ENCODE data around the gene PIK3C3.

Gene PIK3C3

DNA sequence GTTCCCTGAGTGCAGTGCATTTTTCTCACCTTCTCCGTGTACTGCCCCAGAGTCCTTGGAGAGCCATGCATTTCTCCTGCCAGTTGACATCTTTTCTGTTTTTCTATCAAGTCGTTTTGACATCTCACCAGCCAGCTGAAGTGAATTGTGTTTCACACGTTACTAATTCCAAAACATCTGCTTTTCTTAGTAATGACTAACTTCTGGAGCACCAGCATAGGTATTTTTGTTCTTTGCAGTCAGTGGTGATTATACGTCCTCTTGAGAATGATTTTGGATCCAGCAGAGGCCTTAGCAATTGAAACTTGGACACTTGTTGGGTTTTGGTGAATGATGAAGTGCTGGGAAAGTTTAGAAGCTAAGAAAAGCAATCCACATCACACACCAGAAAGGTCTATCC, 112.5 kb downstream of the PIK3C3 start:
- Histone ChIP-seq H3K36me3 (ENCODE audit: control insufficient read depth in 2 of 2, insufficient read depth in 2 of 2, low read length in 2 of 2) (peaks cover 10 to 17% of the 10 kb centered on the region in 2 donors), H3K9me3 (ENCODE audit: control insufficient read depth in 2 of 2, low read length in 2 of 2) (no peaks in the 10 kb centered on the region), H3K9ac (ENCODE audit: low read length in 2 of 2) (no peak overlapping the region), H3K27me3 (ENCODE audit: control insufficient read depth in 1 of 2, insufficient read depth in 2 of 2, low read length in 2 of 2) (no peaks in the 10 kb centered on the region), H3K4me3 (ENCODE audit: low read length in 2 of 2) (no peak overlapping the region), H3K4me1 (ENCODE audit: control insufficient read depth, insufficient read depth, low read length) (no peaks in the 10 kb centered on the region), H3K27ac (ENCODE audit: low read length) (no peak overlapping the region)

DNA sequence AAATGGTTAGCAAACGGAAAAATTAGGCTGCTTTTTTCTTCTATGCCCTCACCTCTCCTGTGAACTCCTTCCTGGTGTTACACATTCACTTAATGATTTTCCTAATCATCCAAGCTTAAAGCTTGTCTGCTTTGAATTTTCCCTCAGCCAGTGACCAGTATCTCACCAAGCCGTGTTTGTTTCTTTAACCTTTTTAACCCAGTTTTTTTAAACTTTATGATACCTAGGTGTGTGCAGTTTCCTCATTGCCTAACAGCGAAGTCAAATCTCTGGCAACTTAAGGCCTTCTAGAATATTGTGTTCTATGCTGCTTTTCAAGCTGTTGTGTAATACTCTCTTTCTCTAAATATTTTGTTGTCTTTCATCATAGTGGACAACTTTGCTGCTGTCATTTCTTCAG, 113.0 kb downstream of the PIK3C3 start:
- H3K9ac ChIP-seq (ENCODE audit: low read length in 2 of 2) = no peak overlapping the region
- H3K27ac ChIP-seq (ENCODE audit: low read length) = no peak overlapping the region
- no peak overlapping the region for H3K4me3 ChIP-seq (ENCODE audit: low read length in 2 of 2)
- no peaks in the 10 kb centered on the region for H3K4me1 ChIP-seq (ENCODE audit: control insufficient read depth, insufficient read depth, low read length)
- no peaks in the 10 kb centered on the region for H3K9me3 ChIP-seq (ENCODE audit: control insufficient read depth in 2 of 2, low read length in 2 of 2)
- H3K36me3 ChIP-seq (ENCODE audit: control insufficient read depth in 2 of 2, insufficient read depth in 2 of 2, low read length in 2 of 2) = peaks cover 12 to 17% of the 10 kb centered on the region in 2 donors
- no peaks in the 10 kb centered on the region for H3K27me3 ChIP-seq (ENCODE audit: control insufficient read depth in 1 of 2, insufficient read depth in 2 of 2, low read length in 2 of 2)

DNA sequence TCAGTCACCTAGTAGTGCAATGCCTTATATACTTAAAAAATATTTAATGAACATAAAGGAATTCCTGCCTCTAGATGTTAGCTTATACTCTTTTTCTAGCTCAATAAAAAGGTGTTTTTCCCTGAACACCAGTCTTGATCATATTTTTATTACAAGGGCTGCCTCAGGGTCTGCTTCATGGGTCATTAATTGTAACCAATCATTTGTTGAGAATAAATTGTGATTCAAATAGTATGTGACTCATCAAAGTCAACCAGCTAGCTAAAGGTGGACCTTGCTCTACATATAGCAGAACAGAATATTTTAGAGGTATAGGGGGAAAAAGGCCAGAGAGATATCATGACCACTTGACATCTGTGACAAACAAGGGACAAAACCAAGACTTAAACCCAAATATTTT, 114.0 kb downstream of the PIK3C3 start:
- Histone ChIP-seq H3K36me3 (ENCODE audit: control insufficient read depth in 2 of 2, insufficient read depth in 2 of 2, low read length in 2 of 2) (peaks cover 12 to 22% of the 10 kb centered on the region in 2 donors), H3K4me1 (ENCODE audit: control insufficient read depth, insufficient read depth, low read length) (no peaks in the 10 kb centered on the region)

DNA sequence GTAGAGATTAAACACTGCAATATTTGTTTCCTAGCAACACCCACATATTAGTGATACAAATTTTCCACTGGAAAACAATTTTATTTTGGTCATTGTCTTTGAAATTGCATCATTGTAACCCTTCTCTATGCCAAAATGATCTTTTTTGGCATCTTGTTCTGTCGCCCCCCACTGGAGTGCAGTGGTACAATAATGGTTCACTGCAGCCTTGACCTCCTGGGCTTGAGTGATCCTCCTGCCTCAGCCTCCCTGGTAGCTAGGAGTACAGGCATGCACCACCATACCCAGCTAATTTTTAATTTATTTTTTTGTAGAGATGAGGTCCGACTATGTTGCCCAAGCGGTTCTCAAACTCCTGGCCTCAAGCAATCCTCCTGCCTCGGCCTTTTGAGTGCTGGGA, 117.4 kb downstream of the PIK3C3 start:
- H3K4me3 ChIP-seq (ENCODE audit: low read length in 2 of 2) = no peak overlapping the region
- no peak overlapping the region for H3K27ac ChIP-seq (ENCODE audit: low read length)
- no peaks in the 10 kb centered on the region for H3K27me3 ChIP-seq (ENCODE audit: control insufficient read depth in 1 of 2, insufficient read depth in 2 of 2, low read length in 2 of 2)
- no peaks in the 10 kb centered on the region for H3K9me3 ChIP-seq (ENCODE audit: control insufficient read depth in 2 of 2, low read length in 2 of 2)
- H3K9ac ChIP-seq (ENCODE audit: low read length in 2 of 2) = no peak overlapping the region
- no peaks in the 10 kb centered on the region for H3K4me1 ChIP-seq (ENCODE audit: control insufficient read depth, insufficient read depth, low read length)
- peaks cover 8 to 15% of the 10 kb centered on the region in 2 donors for H3K36me3 ChIP-seq (ENCODE audit: control insufficient read depth in 2 of 2, insufficient read depth in 2 of 2, low read length in 2 of 2)

More for the DNA sequence above, 114.0 kb downstream of the PIK3C3 start:
- no peaks in the 10 kb centered on the region for H3K27me3 ChIP-seq (ENCODE audit: control insufficient read depth in 1 of 2, insufficient read depth in 2 of 2, low read length in 2 of 2)
- H3K4me3 ChIP-seq (ENCODE audit: low read length in 2 of 2) = no peak overlapping the region
- no peaks in the 10 kb centered on the region for H3K9me3 ChIP-seq (ENCODE audit: control insufficient read depth in 2 of 2, low read length in 2 of 2)
- H3K9ac ChIP-seq (ENCODE audit: low read length in 2 of 2) = no peak overlapping the region
- H3K27ac ChIP-seq (ENCODE audit: low read length) = no peak overlapping the region

DNA sequence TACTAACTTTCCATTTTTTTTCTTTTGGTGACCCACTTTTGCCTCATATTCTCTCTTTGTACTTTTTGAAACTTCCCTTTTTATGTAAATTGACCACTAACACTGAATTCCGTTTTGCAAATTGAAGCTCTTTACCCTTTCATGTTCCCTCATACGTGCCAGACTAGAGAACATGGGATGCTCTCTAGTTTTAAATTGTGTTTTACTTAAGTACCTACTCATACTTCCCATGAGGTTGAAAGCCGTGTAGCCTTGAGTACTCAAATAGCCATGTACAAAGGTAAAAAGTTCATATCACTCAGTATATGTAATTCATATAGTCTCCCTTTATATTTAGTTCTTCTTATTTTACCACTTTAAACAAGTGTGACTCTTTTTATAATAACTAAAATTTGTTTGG, 119.7 kb downstream of the PIK3C3 start:
- Histone ChIP-seq H3K9ac (ENCODE audit: low read length in 2 of 2) (no peak overlapping the region), H3K4me1 (ENCODE audit: control insufficient read depth, insufficient read depth, low read length) (no peaks in the 10 kb centered on the region), H3K36me3 (ENCODE audit: control insufficient read depth in 2 of 2, insufficient read depth in 2 of 2, low read length in 2 of 2) (peaks cover 12 to 19% of the 10 kb centered on the region in 2 donors), H3K9me3 (ENCODE audit: control insufficient read depth in 2 of 2, low read length in 2 of 2) (no peaks in the 10 kb centered on the region), H3K27me3 (ENCODE audit: control insufficient read depth in 1 of 2, insufficient read depth in 2 of 2, low read length in 2 of 2) (no peaks in the 10 kb centered on the region), H3K4me3 (ENCODE audit: low read length in 2 of 2) (no peak overlapping the region), H3K27ac (ENCODE audit: low read length) (no peak overlapping the region)

DNA sequence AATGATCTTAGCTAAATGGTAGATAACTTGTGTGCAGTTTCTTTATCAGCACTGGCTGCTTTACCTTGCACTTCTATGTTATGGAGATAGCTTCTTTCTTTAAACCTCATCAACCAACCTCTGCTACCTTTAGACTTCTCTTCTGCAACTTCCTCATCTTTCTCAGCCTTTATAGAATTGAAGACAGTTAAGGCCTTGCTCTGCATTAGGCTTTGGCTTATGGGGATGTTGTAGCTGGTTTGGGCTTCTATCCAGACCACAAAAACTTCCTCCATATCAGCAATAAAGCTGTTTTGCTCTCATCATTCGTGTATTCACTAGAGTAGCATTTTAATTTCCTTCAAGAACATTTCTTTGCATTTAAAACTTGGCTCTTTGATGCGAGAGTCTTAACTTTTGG, 123.7 kb downstream of the PIK3C3 start:
- Histone ChIP-seq H3K9me3 (ENCODE audit: control insufficient read depth in 2 of 2, low read length in 2 of 2) (no peaks in the 10 kb centered on the region), H3K27me3 (ENCODE audit: control insufficient read depth in 1 of 2, insufficient read depth in 2 of 2, low read length in 2 of 2) (no peaks in the 10 kb centered on the region), H3K4me1 (ENCODE audit: control insufficient read depth, insufficient read depth, low read length) (no peaks in the 10 kb centered on the region), H3K9ac (ENCODE audit: low read length in 2 of 2) (no peak overlapping the region), H3K4me3 (ENCODE audit: low read length in 2 of 2) (no peak overlapping the region), H3K27ac (ENCODE audit: low read length) (no peak overlapping the region), H3K36me3 (ENCODE audit: control insufficient read depth in 2 of 2, insufficient read depth in 2 of 2, low read length in 2 of 2) (peaks cover 10 to 13% of the 10 kb centered on the region in 2 donors)

DNA sequence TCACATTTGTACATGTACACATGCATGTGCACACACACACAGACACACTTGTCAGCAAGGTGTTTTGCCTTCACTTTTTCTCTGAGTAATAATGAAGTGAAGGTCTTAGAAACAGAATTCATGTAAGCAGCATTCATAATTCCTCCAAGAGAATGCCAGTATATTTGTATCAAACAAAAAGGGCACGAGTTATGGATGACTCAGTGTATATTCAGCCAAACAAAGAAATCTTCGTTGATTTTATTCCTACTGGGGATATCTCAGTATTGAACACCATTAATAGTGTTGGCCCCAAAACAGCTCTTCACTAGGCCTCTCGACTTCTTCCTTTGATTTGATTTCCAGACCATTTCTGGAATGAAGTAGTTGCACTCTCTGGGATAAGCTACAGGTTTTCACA, 125.3 kb downstream of the PIK3C3 start:
- Histone ChIP-seq H3K27me3 (ENCODE audit: control insufficient read depth in 1 of 2, insufficient read depth in 2 of 2, low read length in 2 of 2) (no peaks in the 10 kb centered on the region), H3K36me3 (ENCODE audit: control insufficient read depth in 2 of 2, insufficient read depth in 2 of 2, low read length in 2 of 2) (peaks cover 10 to 16% of the 10 kb centered on the region in 2 donors), H3K9ac (ENCODE audit: low read length in 2 of 2) (no peak overlapping the region), H3K4me3 (ENCODE audit: low read length in 2 of 2) (no peak overlapping the region), H3K9me3 (ENCODE audit: control insufficient read depth in 2 of 2, low read length in 2 of 2) (no peaks in the 10 kb centered on the region), H3K27ac (ENCODE audit: low read length) (no peak overlapping the region), H3K4me1 (ENCODE audit: control insufficient read depth, insufficient read depth, low read length) (no peaks in the 10 kb centered on the region)

DNA sequence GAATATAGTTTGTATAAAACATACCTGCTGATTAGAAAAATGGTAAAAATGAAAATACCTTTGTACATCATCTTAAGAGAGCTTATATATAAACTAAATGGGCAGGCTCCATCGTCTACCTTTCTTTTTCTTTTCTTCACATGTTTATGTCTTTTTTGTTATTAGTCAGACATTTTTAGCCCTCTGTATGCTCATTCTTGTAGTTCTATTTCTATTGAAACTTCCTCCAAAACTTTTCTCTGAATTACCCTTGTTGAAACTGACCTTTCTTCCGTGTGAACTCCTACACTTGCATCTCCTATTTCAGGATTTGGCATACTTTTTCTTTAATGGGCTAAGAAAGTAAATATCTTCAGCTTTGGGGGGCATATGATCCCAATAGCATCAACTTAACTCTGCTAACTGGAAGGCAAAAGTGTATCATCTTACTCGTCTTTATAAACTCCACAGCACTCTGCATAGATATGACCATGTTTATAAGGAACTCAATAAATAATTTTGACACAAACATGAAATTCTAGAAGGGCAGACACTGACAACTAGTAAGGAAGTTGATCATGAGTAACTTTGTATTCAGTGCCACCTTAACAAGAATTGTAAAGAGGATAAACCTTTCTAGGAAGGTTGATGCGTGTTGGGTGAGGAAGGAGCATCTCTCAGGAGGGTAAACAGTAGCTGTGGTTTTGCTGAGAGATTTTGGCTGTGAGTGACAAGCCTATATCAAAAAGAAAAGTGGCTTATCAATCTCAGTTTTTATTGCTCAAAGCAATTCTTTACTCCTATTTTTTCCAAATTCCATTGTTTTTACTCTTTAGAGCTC, 127.6 kb downstream of the PIK3C3 start:
- no peak overlapping the region for H3K4me3 ChIP-seq (ENCODE audit: low read length in 2 of 2)
- no peaks in the 10 kb centered on the region for H3K4me1 ChIP-seq (ENCODE audit: control insufficient read depth, insufficient read depth, low read length)
- H3K36me3 ChIP-seq (ENCODE audit: control insufficient read depth in 2 of 2, insufficient read depth in 2 of 2, low read length in 2 of 2) = peaks cover 6 to 11% of the 10 kb centered on the region in 2 donors

DNA sequence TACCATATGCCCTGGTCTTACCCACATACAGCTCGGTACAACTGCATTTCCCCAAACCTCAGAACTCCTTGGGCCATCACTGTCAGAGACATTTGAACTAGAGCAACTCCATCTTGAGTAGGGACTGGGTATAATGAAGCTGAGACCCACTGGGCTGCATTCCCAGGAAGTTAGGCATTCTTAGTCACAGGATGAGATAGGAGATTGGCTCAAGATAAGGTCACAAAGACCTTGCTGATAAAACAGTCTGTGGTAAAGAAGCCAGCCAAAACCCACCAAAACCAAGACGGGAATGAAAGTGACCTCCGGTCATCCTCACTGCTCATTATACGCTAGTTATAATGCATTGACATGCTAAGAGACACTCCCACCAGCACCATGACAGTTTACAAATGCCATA, 131.3 kb downstream of the PIK3C3 start:
- no peaks in the 10 kb centered on the region for H3K27me3 ChIP-seq (ENCODE audit: control insufficient read depth in 1 of 2, insufficient read depth in 2 of 2, low read length in 2 of 2)
- no peak overlapping the region for H3K27ac ChIP-seq (ENCODE audit: low read length)
- no peaks in the 10 kb centered on the region for H3K4me1 ChIP-seq (ENCODE audit: control insufficient read depth, insufficient read depth, low read length)
- peaks cover 0 to 3% of the 10 kb centered on the region in 2 donors for H3K36me3 ChIP-seq (ENCODE audit: control insufficient read depth in 2 of 2, insufficient read depth in 2 of 2, low read length in 2 of 2)
- H3K9ac ChIP-seq (ENCODE audit: low read length in 2 of 2) = no peak overlapping the region
- H3K9me3 ChIP-seq (ENCODE audit: control insufficient read depth in 2 of 2, low read length in 2 of 2) = no peaks in the 10 kb centered on the region
- no peak overlapping the region for H3K4me3 ChIP-seq (ENCODE audit: low read length in 2 of 2)

More for the DNA sequence above, 127.6 kb downstream of the PIK3C3 start:
- no peak overlapping the region for H3K9ac ChIP-seq (ENCODE audit: low read length in 2 of 2)
- H3K9me3 ChIP-seq (ENCODE audit: control insufficient read depth in 2 of 2, low read length in 2 of 2) = no peaks in the 10 kb centered on the region
- no peaks in the 10 kb centered on the region for H3K27me3 ChIP-seq (ENCODE audit: control insufficient read depth in 1 of 2, insufficient read depth in 2 of 2, low read length in 2 of 2)
- H3K27ac ChIP-seq (ENCODE audit: low read length) = no peak overlapping the region

DNA sequence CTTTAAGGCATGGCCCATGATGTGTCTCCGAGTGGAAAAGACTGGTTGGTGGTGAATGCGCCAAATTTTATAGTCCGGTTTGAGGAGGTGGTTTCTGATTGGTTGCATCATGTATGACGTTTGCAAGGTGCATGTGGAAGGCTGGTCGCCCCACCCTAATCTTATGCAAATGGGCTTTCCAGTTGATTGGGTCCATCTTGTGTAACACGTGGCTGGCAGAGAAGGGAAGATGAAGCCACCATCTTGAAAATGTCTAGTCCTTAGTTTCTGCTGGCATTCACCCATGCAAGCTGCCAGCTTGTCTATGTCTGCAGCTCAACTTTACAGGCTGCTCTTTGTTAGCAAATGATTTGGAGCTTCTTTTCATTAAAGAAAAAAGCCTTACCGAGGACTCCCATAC, 132.2 kb downstream of the PIK3C3 start:
- no peak overlapping the region for H3K4me3 ChIP-seq (ENCODE audit: low read length in 2 of 2)
- H3K9me3 ChIP-seq (ENCODE audit: control insufficient read depth in 2 of 2, low read length in 2 of 2) = no peaks in the 10 kb centered on the region
- no peaks in the 10 kb centered on the region for H3K4me1 ChIP-seq (ENCODE audit: control insufficient read depth, insufficient read depth, low read length)
- no peak overlapping the region for H3K9ac ChIP-seq (ENCODE audit: low read length in 2 of 2)
- no peak overlapping the region for H3K27ac ChIP-seq (ENCODE audit: low read length)
- H3K36me3 ChIP-seq (ENCODE audit: control insufficient read depth in 2 of 2, insufficient read depth in 2 of 2, low read length in 2 of 2) = peaks cover 0 to 3% of the 10 kb centered on the region in 2 donors
- H3K27me3 ChIP-seq (ENCODE audit: control insufficient read depth in 1 of 2, insufficient read depth in 2 of 2, low read length in 2 of 2) = no peaks in the 10 kb centered on the region

DNA sequence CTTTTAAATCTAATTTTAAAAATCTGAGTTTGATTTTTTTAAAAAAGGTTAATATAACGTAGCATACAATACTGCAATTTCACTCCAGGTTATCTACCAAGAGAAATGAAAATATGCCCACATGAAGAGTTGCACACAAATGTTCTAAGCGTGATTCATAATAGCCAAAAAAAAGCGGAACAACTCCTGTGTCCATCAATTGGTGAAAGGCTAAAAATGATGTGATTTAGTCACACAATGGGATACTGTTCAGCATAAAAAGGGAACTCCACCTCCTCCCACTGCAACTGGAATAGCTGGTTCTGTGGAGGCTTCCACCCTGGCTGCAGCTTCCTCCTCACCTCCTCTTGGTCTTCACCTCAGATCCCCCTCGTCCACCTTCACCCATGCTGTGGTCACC, 132.8 kb downstream of the PIK3C3 start:
- no peak overlapping the region for H3K4me3 ChIP-seq (ENCODE audit: low read length in 2 of 2)
- H3K4me1 ChIP-seq (ENCODE audit: control insufficient read depth, insufficient read depth, low read length) = no peaks in the 10 kb centered on the region
- no peak overlapping the region for H3K9ac ChIP-seq (ENCODE audit: low read length in 2 of 2)
- H3K9me3 ChIP-seq (ENCODE audit: control insufficient read depth in 2 of 2, low read length in 2 of 2) = no peaks in the 10 kb centered on the region
- no peaks in the 10 kb centered on the region for H3K27me3 ChIP-seq (ENCODE audit: control insufficient read depth in 1 of 2, insufficient read depth in 2 of 2, low read length in 2 of 2)
- H3K36me3 ChIP-seq (ENCODE audit: control insufficient read depth in 2 of 2, insufficient read depth in 2 of 2, low read length in 2 of 2) = peaks cover 0 to 3% of the 10 kb centered on the region in 2 donors
- H3K27ac ChIP-seq (ENCODE audit: low read length) = no peak overlapping the region

Measured in stomach smooth muscle (tissue), 2 donors.